Measurements from ENCODE around the gene PRICKLE4. TPM values are rescaled to one million over a fixed set of nuclear protein-coding genes. Genes with fewer than 3 reads are reported as not detected.
A peak's percentile ranks its signal among the peaks of the same experiment; 100 is the strongest.

PRICKLE4 gene
- total and polyA plus RNA-seq, 2 of the 13 experiments (the other 11 are each of a cell fraction or from before 2014, with no cell fraction given) = 0.92 to 1.2 TPM

- no peak; the same call in 1 of the 2 replicates for TF ChIP-seq ZNF724P (CRISPR knock-in tag; IDR thresholded peaks at IDR 0.05; ENCODE audit: borderline replicate concordance)
- no peak; the same call in 1 of the 2 replicates for TF ChIP-seq ZNF468 (CRISPR knock-in tag; IDR thresholded peaks at IDR 0.05)
- TF ChIP-seq ZNF430 (CRISPR knock-in tag; IDR thresholded peaks at IDR 0.05) = no peak
- TF ChIP-seq ZNF720 (CRISPR knock-in tag; IDR thresholded peaks at IDR 0.05) = no peak
- TF ChIP-seq CENPT (CRISPR knock-in tag; IDR thresholded peaks at IDR 0.05; ENCODE audit: low read depth) = 0 out of 2 replicates have a peak, but pooled peaks have one; percentile 80
- TF ChIP-seq SAP130 (CRISPR knock-in tag; IDR thresholded peaks at IDR 0.05; ENCODE audit: low read depth) = peak; percentile 79
- TF ChIP-seq ZNF274 (CRISPR knock-in tag; IDR thresholded peaks at IDR 0.05) = peak; percentile 14; the same call in 1 of the 2 replicates
- TF ChIP-seq ZSCAN5A (CRISPR knock-in tag; IDR thresholded peaks at IDR 0.05; ENCODE audit: borderline replicate concordance) = peak; percentile 85
- peak; percentile 77 for TF ChIP-seq GABPB1 (CRISPR knock-in tag; IDR thresholded peaks at IDR 0.05)
- TF ChIP-seq DMAP1 (CRISPR knock-in tag; IDR thresholded peaks at IDR 0.05) = no peak; the same call in 1 of the 2 replicates
- no peak for TF ChIP-seq GMEB1 (CRISPR knock-in tag; IDR thresholded peaks at IDR 0.05; ENCODE audit: borderline replicate concordance)
- no peak for TF ChIP-seq RAD51 (IDR thresholded peaks at IDR 0.05; ENCODE audit: borderline replicate concordance)
- TF ChIP-seq FUBP1 (CRISPR knock-in tag; IDR thresholded peaks at IDR 0.05; ENCODE audit: borderline replicate concordance) = 0 out of 2 replicates have a peak, but pooled peaks have one; percentile 20
- no peak for TF ChIP-seq ZNF256 (CRISPR knock-in tag; conservative IDR thresholded peaks at IDR 0.05)
- peak; percentile 69; the same call in 1 of the 2 replicates for TF ChIP-seq CSRNP1 (CRISPR knock-in tag; IDR thresholded peaks at IDR 0.05)
- no peak for TF ChIP-seq PHB2 (IDR thresholded peaks at IDR 0.05; ENCODE audit: partially characterized antibody)
- TF ChIP-seq ZBTB39 (CRISPR knock-in tag; IDR thresholded peaks at IDR 0.05) = peak; percentile 14; the same call in 1 of the 2 replicates
- TF ChIP-seq LCORL (IDR thresholded peaks at IDR 0.05) = no peak
- peak; percentile 48; the same call in 1 of the 2 replicates for TF ChIP-seq LCORL (CRISPR knock-in tag; IDR thresholded peaks at IDR 0.05)
Measured at GRCh38 chr6:41786451-41787218, 6.1 kb downstream of the PRICKLE4 start (continued).

All from HepG2 (cell line).